IMR-90 (cell line): ENCODE results near the gene HNRNPH1. TPM values are rescaled to one million over a fixed set of nuclear protein-coding genes. Genes with fewer than 3 reads are reported as not detected.

Source experiments
- ATAC-seq: fragments of 200-7000 bp; cut with Tn5 transposase; 2 replicates; pipeline ENCODE4 v1.9.1; 2020; ENCODE audit warnings: low read depth, mild to moderate bottlenecking, moderate library complexity
- BruUV-seq: library from RNA; stranded (reverse); fragments of 400-500 nt; replicated peaks from 2 replicates; lab custom pipeline; 2021; lab: Mats Ljungman, UMichigan
- CTCF ChIA-PET: fragments of 300-600 bp; formaldehyde crosslinking; extraction: SDS; loops from one replicate; lab custom pipeline; 2021; ENCODE audit warnings: antibody characterized with exemption; lab: Yijun Ruan, JAX
- POLR2A ChIA-PET: fragments of 300-600 bp; sonication (Branson Sonifier 250); formaldehyde crosslinking; loops from one replicate; lab custom pipeline; 2022; ENCODE audit warnings: antibody characterized with exemption; ENCODE audit not compliant: unreplicated experiment; lab: Charles Lee
- DNase-seq: peaks from one replicate; pipeline ENCODE4 v3.0.0; 2013
- H2AFZ ChIP-seq: replicated peaks from 2 replicates; pipeline ENCODE3; 2013; ENCODE audit warnings: low read length, mild to moderate bottlenecking; ENCODE audit not compliant: poor library complexity
- H2AK5ac ChIP-seq: 2 replicates; pipeline ENCODE4 v1.6.1; 2013; ENCODE audit warnings: low read depth, low read length, inconsistent platforms
- H2AK9ac ChIP-seq: replicated peaks from 2 replicates; pipeline ENCODE3; 2013; ENCODE audit warnings: mild to moderate bottlenecking, low read depth, low read length, moderate library complexity; ENCODE audit not compliant: poor library complexity
- H2BK120ac ChIP-seq: 2 replicates; pipeline ENCODE4 v1.6.1; 2013; ENCODE audit warnings: low read depth, low read length, inconsistent platforms
- H2BK15ac ChIP-seq: 3 replicates; pipeline ENCODE4 v1.6.1; 2013; ENCODE audit warnings: low read depth, low read length, inconsistent platforms
- H2BK20ac ChIP-seq: 2 replicates; pipeline ENCODE4 v1.6.1; 2013; ENCODE audit warnings: low read depth, mild to moderate bottlenecking, inconsistent platforms, low read length, moderate library complexity
- H2BK5ac ChIP-seq: 2 replicates; pipeline ENCODE4 v1.6.1; 2013; ENCODE audit warnings: mild to moderate bottlenecking, low read depth, low read length, inconsistent platforms; ENCODE audit not compliant: poor library complexity, severe bottlenecking
- H3K14ac ChIP-seq: replicated peaks from 2 replicates; pipeline ENCODE4 v1.6.1; 2013; ENCODE audit warnings: low read depth, low read length, inconsistent platforms
- H3K18ac ChIP-seq: 2 replicates; pipeline ENCODE4 v1.6.1; 2013; ENCODE audit warnings: low read depth, low read length, control low read depth
- H3K23ac ChIP-seq: 2 replicates; pipeline ENCODE4 v1.6.1; 2013; ENCODE audit warnings: low read depth, low read length, inconsistent platforms
- H3K27ac ChIP-seq: 2 replicates; pipeline ENCODE4 v1.5.1; 2013; ENCODE audit warnings: mild to moderate bottlenecking, control low read depth, low read length; ENCODE audit not compliant: insufficient read depth
- H3K27me3 ChIP-seq: 2 replicates; pipeline ENCODE4 v1.6.1; 2013; ENCODE audit warnings: low read length; ENCODE audit not compliant: control insufficient read depth, insufficient read depth
- H3K36me3 ChIP-seq: 2 replicates; pipeline ENCODE4 v1.6.1; 2013; ENCODE audit warnings: low read length, mixed read lengths; ENCODE audit not compliant: control insufficient read depth, insufficient read depth
- H3K4ac ChIP-seq: 2 replicates; pipeline ENCODE4 v1.6.1; 2013; ENCODE audit warnings: low read depth, low read length, inconsistent platforms
- H3K4me1 ChIP-seq: 2 replicates; pipeline ENCODE4 v1.6.1; 2013; ENCODE audit warnings: low read length, mixed read lengths; ENCODE audit not compliant: control insufficient read depth, insufficient read depth
- H3K4me2 ChIP-seq: 2 replicates; pipeline ENCODE4 v1.6.1; 2013; ENCODE audit warnings: low read depth, mild to moderate bottlenecking, control low read depth, low read length, moderate library complexity
- H3K4me3 ChIP-seq: 2 replicates; pipeline ENCODE4 v1.5.1; 2013; ENCODE audit warnings: low read depth, mild to moderate bottlenecking, control low read depth, low read length, moderate library complexity; ENCODE audit not compliant: insufficient read depth
- H3K56ac ChIP-seq: 2 replicates; pipeline ENCODE4 v1.6.1; 2013; ENCODE audit warnings: low read length, inconsistent platforms; ENCODE audit not compliant: insufficient read depth; ENCODE audit errors: extremely low read depth
- H3K79me1 ChIP-seq, 2 experiments: 2 replicates each; pipeline ENCODE4 v1.6.1; 2013; ENCODE audit warnings: low read length in 2 of 2, inconsistent platforms in 1 of 2, low read depth in 1 of 2
- H3K9ac ChIP-seq: 2 replicates; pipeline ENCODE4 v1.6.1; 2013; ENCODE audit warnings: low read depth, low read length, control low read depth
- H3K9me1 ChIP-seq: 2 replicates; pipeline ENCODE4 v1.6.1; 2013; ENCODE audit warnings: low read length, inconsistent platforms; ENCODE audit not compliant: insufficient read depth
- H3K9me3 ChIP-seq: 2 replicates; pipeline ENCODE4 v1.6.1; 2013; ENCODE audit warnings: low read length; ENCODE audit not compliant: control insufficient read depth, insufficient read depth
- H4K20me1 ChIP-seq: 2 replicates; pipeline ENCODE4 v1.6.1; 2013; ENCODE audit warnings: low read length, inconsistent platforms; ENCODE audit not compliant: insufficient read depth
- H4K5ac ChIP-seq: 2 replicates; pipeline ENCODE4 v1.6.1; 2013; ENCODE audit warnings: mild to moderate bottlenecking, low read depth, low read length, control low read depth
- H4K8ac ChIP-seq, 2 experiments: 2 replicates each; pipeline ENCODE4 v1.6.1; 2013; ENCODE audit warnings: low read depth in 2 of 2, low read length in 2 of 2, control low read depth in 1 of 2, inconsistent platforms in 1 of 2
- H4K91ac ChIP-seq: 2 replicates; pipeline ENCODE4 v1.6.1; 2013; ENCODE audit warnings: low read depth, low read length, inconsistent platforms; ENCODE audit not compliant: insufficient read depth
- BHLHE40 ChIP-seq: fragments of 150-350 bp; IDR thresholded peaks from 2 replicates; pipeline ENCODE4 v1.6.1; 2016; ENCODE audit warnings: mild to moderate bottlenecking, low read depth, low read length
- CEBPB ChIP-seq: IDR thresholded peaks from 2 replicates; pipeline ENCODE4 v1.6.1; 2012; ENCODE audit warnings: low read depth, low read length, improper control_type of control experiment
- FOS ChIP-seq: fragments of 150-350 bp; IDR thresholded peaks from 2 replicates; pipeline ENCODE4 v1.6.1; 2016; ENCODE audit warnings: low read depth, low read length
- MXI1 ChIP-seq: IDR thresholded peaks from 2 replicates; pipeline ENCODE4 v1.6.1; 2012; ENCODE audit warnings: low read depth, mild to moderate bottlenecking, low read length, moderate library complexity, borderline replicate concordance
- NFE2L2 ChIP-seq: fragments of 150-350 bp; IDR thresholded peaks from 2 replicates; pipeline ENCODE4 v1.6.1; 2016; ENCODE audit warnings: low read depth, mild to moderate bottlenecking, low read length
- RCOR1 ChIP-seq: IDR thresholded peaks from 2 replicates; pipeline ENCODE4 v1.6.1; 2012; ENCODE audit warnings: mild to moderate bottlenecking, low read length, improper control_type of control experiment; ENCODE audit not compliant: insufficient replicate concordance
- USF2 ChIP-seq: fragments of 150-350 bp; IDR thresholded peaks from 2 replicates; pipeline ENCODE4 v1.6.1; 2017; ENCODE audit warnings: mild to moderate bottlenecking, antibody characterized with exemption, low read length, low read depth
- WGBS, 2 experiments: methylation state at CpG; one replicate each; pipeline versions ENCODE4 v1.1.5 to v1.1.7; 2013; ENCODE audit warnings: missing lambda C conversion rate in 2 of 2; ENCODE audit not compliant: insufficient read length in 1 of 2; ENCODE audit errors: extremely low coverage in 2 of 2; 5-methylcytosine and 5-hydroxymethylcytosine counted together
- dilution Hi-C: fragments of 300-500 bp; cut with HindIII; formaldehyde crosslinking; loops from one replicate; pipeline ENCODE4 v1.14.3; 2018; ENCODE audit warnings: low sequenced_read_pairs; ENCODE audit not compliant: unreplicated experiment
- in situ Hi-C: fragments of 300-500 bp; cut with MboI; formaldehyde crosslinking; loops from 3 replicates; pipeline ENCODE4 v1.14.3; 2019; ENCODE audit warnings: low sequenced_read_pairs, inconsistent platforms, mixed read lengths
- intact Hi-C: fragments of 100-400 bp; cut with micrococcal nuclease; formaldehyde crosslinking; loops from 2 replicates; pipeline ENCODE4 v1.10.0; 2022
- polyA plus RNA-seq, 3 experiments: library from polyadenylated mRNA; depleted of rRNA; stranded (reverse); fragments of >200 nt; gene quantifications; 2 replicates each; pipeline ENCODE4 v1.2.3, GENCODE V29; 2012; ENCODE audit warnings: low replicate concordance in 1 of 3
- total RNA-seq: library from RNA; depleted of rRNA; stranded (reverse); fragments of >200 nt; gene quantifications from 2 replicates; pipeline ENCODE4 v1.2.3, GENCODE V29; 2012

Gene HNRNPH1
- total and polyA plus RNA-seq, 2 of the 4 experiments (the other 2 are of a cell fraction): 288 to 300 TPM

GRCh38 chr5:179610903-179611265 is 12.6 kb downstream of the HNRNPH1 start (continued):
- TF ChIP-seq USF2 (no peak), FOS (no peak), MXI1 (no peak)

- Histone ChIP-seq H3K56ac (no peak overlapping the region), H3K36me3 (peaks cover 79% of the 10 kb centered on the region), H3K9me1 (peaks cover 12% of the 10 kb centered on the region; the same call in 1 of the 2 replicates), H3K9me3 (no peaks in the 10 kb centered on the region), H3K79me1 (peaks cover 22 to 66% of the 10 kb centered on the region in 2 experiments), H3K4me1 (peaks cover 9% of the 10 kb centered on the region), H2BK5ac (no peak overlapping the region), H3K14ac (no peak overlapping the region), H2AK5ac (no peak overlapping the region), H4K5ac (no peak overlapping the region), H3K23ac (no peak overlapping the region), H3K4ac (no peak overlapping the region), H3K27me3 (no peaks in the 10 kb centered on the region), H4K20me1 (peaks cover 92% of the 10 kb centered on the region), H3K4me2 (no peak overlapping the region), H3K18ac (no peak overlapping the region), H3K4me3 (no peak overlapping the region), H2BK120ac (no peak overlapping the region), H2BK20ac (no peak overlapping the region), H4K8ac (no peak overlapping the region), H2AFZ (peak overlapping the region; percentile 7), H2BK15ac (no peak overlapping the region), H3K9ac (no peak overlapping the region), H3K27ac (no peak overlapping the region), H4K91ac (no peak overlapping the region), H2AK9ac (no peak overlapping the region)
- no TSS peak for BruUV-seq
- intact Hi-C loops: no loop called here
- TF ChIP-seq MXI1 (no peak), BHLHE40 (no peak), NFE2L2 (no peak), CEBPB (no peak), RCOR1 (no peak)
- 81% methylated on average over 10 of the region's 23 CpGs; no CpG with 5 or more reads in 1 of the 2 experiments for WGBS, 2 experiments
- dilution Hi-C loops: no loop called here
- DNase-seq: no peak
- ChIA-PET CTCF (interaction anchor here (0.6 to 1.6 kb wide), 2 partner anchors 13 to 19 kb away, joined by 5 read pairs; partner anchors contain the start of gene HNRNPH1), POLR2A (no interaction called here)
- ATAC-seq: no peak
- in situ Hi-C loops: no loop called here
These were observed 13.2 kb downstream of the HNRNPH1 start for GRCh38 chr5:179610109-179610902.
